Amygdala (tissue), 56 donors: Measurements from ENCODE around the gene KCNJ4.

Experiments
- DNase-seq, 56 donors: peaks; one replicate each; lab custom pipeline; 2025; lab: John Stamatoyannopoulos, UW

Gene KCNJ4

DNA sequence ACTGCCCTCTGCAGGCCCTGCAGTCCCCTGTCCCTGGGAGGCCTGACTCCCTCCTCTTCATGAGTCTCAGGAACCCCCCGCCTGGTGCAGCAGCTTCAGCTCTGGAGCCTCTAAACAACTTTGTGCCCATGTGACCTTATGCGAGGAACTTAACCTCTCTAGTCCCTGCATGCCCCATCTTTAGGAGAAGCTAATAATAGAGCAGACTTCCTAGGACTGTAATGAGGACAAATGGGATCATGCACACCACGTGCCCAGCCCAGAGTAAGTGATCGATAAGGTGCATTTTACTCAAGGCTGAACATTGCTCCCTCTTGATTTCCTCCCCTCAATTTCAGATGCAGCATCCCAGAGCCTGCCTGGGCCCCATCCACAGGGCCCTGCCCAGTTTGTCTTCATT, 19.0 kb downstream of the KCNJ4 start:
- DNase-seq, result no peak

DNA sequence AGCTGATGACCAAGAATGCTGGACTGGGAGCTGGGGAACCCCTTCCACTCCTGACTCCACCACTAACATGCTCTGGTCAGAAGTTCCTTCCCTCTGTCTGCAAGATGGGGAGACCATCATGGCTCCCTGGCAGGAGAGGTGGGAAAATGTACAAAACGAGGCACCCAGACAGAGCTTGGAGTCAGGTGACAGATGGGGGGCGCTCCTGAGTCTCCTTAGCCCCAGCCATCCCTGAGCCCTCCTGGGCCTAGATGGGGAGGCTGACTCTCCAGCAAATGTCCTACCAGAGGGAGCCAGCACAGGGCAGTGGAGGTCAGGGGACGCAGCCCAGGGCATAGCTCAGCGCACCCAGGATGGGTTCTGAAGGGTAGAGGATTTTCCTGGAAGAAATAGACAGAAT, 20.0 kb downstream of the KCNJ4 start:
- DNase-seq, result no peak

DNA sequence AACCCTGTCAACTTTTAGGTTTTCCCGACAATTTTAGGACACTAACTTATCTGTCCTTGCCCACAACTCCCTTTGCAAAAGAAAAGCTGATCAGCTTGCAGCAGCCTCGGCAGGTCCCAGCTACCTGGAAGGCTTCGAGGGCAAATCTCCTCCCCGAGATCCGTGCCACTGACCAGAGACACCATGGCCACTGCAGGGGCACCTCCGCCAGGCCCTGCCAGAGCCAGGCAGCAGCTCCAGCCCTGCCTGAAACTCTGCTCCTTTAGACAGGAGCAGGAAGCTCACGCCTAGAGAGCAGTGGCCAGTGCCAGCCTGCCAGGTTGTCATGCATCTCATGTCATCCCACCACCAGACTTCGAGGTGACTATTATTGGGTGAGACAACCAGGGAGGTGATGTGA, 21.1 kb downstream of the KCNJ4 start:
- no peak for DNase-seq

DNA sequence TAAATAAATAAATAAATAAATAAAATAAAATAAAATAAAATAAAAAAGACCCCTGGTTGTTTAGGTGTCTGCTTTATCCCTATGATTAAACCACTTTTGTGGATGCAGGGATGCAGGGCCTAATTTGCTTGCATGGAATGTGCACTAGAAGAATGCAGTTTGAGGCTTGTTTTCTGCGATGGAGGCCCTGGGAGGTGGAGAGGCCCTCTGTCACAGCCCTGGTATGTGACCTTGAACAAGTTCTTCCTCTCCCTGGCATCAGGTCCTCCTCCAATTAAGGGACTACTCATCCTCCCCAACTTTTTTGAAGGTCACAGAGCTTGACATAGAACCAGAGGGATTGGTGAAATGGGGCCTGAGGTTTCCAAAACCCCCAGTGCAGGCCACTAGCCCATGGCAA, 22.7 kb downstream of the KCNJ4 start:
- no peak for DNase-seq

DNA sequence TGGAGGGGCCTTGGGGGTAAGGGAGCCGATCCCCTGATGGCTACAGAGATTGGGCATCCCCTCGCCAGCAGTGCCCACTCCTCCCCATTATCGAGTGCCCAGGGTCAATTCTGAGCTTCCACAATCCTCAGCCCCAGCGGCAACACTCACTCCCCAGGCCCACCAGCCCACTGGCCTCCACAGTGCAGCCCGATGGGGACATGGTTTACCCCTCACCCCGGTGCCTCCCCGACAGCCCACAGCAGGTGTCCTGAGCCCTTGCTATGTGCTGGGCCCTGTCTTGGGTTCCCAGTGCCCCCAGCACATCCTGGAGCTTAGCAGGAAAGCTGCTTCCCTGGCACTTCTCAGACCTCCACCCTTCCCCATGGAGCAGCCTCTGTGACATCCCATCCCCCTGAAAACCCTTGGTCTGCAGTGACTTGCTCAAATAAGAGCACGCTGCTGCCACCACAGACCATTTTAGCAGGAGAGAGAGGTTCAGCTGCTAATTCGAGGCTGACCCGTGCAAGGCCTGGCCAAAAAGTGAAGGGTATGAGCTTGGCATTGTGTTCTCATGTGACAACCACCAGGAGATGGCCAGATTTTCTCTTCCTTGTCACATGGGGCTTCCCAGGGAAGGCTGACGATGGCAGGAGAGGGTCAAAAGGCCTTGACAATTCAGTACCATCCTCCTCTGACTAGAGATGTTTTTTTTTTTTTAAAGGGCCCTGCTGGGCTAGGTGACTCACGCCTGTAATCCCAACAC, 23.6 kb downstream of the KCNJ4 start:
- no peak for DNase-seq

DNA sequence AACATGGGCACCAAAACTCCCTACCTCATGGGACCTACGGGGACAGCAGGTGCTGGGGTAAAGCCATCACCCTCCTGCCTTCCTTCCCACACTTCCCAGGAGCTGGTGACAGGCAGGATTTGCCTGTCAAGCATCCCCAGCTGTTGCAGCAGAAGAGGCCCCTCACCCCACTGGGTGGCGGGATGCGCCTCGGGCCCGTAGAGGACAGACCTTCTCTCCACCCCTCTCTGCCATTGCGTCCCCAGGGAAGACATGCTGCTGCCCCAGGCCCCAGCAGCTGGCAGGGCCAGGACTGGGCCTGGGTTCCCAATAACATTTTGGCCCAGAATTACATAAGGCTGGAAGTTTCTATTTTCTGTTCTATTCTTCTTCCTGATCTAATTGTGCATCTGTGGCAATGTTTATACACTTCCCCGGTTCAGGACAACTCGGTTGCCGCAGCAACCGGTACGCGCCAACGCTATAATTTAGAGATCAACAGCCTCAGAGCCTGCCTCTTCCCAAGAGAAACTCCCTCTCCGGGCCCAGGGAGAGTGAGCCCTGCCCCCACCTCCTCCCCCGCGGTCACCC, 25.4 kb downstream of the KCNJ4 start:
- DNase-seq, result peak in 20 of 56 donors; percentile 6 to 68 (median 37)

DNA sequence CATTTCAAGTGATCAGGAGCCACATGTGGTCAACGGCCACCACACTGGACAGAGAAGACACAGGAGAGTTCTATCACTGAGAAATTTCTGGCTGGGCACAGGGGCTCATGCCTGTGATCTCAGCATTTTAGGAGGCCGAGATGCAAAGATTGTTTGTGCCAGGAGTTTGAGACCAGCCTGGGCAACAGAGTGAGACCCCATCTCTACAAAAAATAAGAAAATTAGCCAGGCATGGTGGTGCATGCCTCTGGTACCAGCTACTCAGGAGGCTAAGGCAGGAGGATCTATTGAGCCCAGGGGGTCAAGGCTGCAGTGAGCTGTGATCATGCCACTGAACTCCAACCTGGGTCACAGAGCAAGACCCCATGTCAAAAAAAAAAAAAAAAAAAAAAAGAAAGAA, 26.3 kb downstream of the KCNJ4 start:
- no peak for DNase-seq

DNA sequence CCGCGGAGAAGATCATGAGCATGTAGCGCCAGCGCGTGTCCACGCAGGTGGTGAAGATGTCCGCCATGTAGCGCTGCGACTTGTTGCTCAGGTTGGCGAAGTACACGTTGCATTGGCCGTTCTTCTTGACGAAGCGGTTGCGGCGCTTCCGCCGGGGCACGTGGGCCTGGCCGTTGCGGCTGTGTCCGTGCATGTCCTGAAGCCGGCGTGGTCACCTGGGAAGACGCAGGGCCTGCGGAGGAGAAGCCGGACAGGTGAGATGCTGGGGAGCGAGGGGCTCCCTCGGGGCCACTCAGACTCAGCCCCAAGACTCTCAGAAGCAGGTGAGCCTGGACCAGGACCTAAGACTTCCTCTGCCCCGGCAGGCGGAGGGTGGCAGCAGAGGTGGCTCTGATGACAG, 27.1 kb downstream of the KCNJ4 start:
- no peak for DNase-seq

DNA sequence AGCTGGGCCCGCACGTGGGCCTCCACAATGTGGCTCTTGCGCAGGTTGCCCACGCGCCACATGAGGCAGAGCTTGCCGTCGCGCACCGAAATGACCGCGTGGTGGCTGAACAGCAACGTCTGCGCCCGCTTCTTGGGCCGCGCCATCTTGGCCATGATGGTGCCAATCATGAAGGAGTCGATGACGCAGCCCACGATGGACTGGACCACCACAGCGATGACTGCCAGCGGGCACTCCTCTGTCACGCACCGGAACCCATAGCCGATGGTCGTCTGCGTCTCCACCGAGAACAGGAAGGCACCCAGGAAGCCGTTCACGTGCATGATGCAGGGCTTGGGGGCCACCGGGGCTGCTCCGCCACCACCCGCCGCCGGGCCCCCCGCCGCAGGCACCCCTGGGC, 27.5 kb downstream of the KCNJ4 start:
- no peak for DNase-seq

DNA sequence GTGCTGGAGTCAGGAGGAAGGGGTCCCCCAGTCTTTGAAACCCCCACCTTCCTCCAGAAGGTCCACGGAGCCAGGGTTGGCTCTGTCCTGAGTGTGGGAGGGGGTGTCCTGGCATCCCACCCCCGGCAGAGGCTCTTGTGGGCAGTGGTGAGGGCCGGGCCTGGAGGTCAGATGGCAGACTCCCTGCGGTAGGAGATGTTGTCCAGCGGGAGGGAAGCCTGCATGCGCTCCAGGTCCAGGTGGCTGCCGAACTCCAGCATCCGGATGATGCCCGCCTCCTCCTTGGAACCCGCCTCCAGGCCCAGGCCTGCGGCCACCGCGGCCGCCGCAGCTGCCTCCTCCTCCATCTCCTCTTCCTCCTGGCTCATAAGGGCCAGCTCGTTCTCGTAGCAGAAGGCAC, 28.4 kb downstream of the KCNJ4 start:
- no peak for DNase-seq

DNA sequence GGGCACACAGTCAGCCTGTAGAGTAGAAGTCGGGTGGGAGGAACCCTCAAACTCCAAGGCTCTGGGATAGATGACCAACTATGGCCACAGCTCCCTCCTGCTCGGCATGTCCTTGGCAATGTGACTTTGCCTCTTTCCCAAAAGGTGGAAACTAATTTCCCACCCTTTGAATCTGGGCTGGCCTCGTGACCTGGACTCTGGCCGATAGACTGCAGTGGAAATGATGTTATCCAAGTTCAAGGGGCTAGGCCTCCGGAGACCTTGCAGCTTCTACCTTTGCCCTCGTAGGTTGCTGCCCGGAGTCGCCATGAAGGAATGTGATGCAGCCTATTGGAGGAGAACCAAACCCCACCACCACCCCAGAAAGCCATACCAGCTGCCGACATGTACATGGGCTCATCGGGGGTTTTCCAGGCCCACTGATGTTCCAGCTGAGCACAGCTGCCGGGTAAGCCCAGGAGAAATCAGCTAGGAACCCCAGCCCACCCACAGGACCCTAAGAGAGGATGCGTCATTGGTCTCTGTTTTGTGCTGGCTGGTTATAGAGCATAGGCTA, 30.4 kb downstream of the KCNJ4 start:
- DNase-seq, result no peak

DNA sequence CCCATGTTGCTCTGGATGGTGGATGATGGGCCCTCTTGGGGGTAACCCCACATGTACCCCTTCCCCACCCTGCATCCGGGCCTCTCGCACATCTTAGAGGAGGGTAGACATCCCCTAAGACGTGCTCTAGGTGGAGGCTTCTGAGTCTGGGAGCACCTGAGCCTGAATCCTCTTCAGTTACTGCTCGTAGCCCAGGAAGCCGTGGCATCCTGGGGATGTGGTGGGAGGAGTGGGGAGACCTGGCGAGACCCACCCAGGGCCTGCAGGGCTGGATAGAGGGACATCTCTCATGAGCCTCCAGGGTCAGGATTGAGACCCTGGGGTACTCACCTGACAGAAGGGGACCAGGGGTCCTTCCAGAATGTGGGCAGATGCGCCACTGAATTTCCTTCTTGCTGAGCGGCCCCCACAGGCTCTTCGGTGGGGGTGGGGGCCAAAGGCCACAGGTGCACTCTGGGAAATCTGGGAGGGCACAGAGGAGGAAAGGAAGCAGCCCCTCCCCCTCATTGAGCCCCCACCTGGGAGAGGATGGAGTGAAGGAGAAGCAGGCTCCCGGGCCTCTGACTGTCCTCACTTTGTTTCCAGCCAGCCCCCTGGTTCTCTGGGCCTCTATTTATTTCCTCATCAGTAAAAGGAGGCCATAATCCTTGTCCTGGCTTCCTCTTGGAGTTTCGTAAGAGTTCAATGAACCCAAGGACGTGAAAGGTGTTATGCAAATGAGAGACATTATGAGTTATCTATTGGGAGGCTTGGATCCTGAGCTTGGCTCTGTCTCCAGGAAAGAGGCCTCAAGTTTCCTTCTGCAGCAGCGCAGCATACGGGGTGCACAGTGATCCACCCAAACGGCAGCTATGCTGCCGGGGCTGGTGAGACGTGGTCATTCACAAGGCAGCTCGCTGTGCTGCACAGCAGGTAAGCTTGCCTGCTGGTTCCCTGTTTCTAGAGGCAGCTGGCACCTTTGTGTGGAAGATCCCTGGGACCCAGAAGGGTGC, 31.2 kb downstream of the KCNJ4 start:
- DNase-seq, result no peak

DNA sequence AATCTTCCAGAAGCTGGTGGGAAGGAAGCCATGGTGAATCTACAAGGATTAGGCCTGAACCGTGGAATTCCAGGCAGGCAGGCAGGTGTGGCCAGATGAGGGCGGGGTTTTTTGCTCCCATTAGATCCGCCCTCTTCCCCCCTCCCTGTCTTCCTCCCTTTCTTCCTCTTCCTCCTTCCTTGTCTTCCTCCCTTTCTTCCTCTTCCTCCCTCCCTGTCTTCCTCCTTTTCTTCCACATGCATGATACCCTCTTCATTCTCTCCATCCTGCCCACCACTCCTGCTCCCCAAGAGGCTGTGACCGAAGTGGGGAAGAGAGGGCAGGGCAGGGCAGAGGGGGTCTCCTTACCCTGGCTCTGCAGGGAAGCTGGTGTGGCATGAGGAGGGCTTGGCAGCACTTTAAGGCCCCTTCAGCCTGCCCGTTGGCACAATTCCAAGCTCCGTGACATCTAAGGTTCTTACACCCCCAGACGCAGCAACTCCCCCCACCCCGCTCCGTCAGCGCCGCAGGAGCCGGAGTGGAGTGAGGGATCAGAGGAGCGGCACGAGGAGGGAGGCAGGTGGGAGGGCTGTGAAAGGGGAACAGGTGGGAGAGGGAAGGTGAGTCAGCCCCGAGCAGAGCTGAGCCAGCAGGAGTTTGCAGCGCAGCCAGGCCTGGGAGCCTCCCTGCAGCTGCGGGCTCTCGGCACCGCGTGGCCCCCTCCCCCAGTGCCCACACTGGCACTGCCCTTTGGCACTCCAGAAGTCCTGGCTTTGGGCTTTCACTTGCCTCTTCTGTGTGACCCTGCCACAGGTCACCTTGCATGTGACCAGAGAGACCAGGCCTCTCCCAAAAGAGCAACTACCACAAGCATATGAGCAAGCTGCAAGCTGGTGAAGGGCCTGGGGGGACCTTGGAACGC, 32.1 kb downstream of the KCNJ4 start:
- DNase-seq, result peak in 6 of 56 donors; percentile 18 to 39 (median 27)

DNA sequence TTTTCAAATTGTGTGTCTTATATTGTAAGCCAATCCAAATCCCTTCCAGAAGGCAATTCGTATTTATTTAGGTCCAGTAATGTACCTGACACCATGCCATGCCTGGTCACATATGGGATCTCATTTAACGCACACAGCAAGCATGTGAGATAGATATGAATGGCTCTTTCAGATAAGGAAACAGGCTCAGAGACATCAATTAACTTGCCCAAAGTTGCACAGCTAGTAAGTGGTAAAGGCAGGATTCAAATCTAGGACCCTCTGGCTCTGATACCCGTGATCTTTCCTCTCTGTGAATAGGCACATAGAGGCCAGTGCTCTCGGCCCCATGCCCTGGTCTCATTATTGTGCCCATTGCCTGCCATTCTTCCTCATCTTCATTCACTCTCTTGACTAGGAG, 34.3 kb downstream of the KCNJ4 start:
- DNase-seq, result no peak

DNA sequence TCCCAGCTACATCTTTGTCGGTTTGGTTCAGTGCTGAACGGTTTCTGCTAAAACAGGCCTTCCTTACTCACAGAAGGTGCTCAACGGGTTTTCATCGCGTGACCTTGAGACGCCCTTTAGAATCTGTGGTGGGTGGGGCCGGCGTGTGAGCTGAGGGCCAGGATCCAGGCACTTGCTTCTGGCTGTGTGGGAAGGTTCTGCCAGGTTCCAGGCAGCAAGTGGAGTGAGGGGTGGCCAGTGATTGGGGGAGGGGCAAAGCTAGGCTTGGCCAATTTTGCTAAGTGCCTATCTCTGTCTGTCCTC, 35.2 kb downstream of the KCNJ4 start:
- no peak for DNase-seq

DNA sequence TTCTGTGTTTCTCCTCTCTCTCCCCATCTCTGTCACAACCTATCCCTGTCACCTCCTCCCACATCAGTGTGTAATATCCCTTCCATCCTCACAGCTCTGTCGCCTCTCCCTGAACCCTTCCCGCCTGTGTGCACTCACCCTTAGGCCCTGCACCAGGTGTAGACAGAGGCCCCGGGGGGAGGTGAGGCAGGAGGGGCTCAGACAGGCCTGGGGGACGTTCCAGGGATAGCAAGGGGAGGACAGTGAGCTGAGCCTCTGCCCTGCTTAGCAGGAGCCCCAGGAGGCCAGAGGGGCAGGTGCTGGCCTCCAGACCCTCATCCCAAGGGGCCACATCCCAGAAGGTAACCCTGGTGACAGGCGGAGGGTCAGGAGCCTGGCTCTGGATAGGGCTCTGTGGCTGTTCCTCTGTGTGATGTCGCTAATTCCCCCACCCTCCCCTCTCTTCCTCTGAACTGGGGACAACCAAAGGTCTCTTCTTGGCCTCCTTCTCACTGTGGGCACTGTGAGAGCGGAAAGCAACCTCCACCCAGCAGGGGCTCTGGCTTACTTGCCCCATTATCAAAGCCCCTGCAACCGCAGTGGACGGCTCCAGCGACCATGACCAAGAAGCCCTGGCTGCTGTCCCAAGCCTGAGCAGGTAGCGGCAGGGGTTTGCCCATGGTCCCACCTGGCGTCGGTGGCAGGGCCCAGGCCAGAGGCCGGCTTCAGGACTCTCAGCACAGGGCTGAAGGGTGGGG, 35.7 kb downstream of the KCNJ4 start:
- no peak for DNase-seq

DNA sequence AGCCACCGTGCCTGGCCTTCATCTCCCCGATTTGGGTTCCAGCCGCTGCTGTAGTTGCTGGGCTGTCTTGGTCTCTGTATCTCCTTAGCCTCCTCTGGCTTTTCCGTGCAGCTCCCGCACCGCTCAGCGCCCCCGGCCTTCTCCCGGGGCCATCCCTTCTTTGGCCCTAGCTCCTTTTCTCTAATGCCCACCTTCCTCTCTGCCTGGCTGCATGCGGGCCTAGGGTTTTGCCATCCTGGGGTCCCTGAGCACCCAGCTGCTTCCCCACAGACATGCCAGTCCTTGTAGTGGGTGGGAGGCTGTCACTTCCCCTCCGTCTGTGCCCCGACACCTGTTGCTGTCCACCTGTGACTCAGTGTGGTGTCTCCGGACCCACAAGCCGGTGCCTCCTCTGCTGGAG, 36.4 kb downstream of the KCNJ4 start:
- no peak for DNase-seq

DNA sequence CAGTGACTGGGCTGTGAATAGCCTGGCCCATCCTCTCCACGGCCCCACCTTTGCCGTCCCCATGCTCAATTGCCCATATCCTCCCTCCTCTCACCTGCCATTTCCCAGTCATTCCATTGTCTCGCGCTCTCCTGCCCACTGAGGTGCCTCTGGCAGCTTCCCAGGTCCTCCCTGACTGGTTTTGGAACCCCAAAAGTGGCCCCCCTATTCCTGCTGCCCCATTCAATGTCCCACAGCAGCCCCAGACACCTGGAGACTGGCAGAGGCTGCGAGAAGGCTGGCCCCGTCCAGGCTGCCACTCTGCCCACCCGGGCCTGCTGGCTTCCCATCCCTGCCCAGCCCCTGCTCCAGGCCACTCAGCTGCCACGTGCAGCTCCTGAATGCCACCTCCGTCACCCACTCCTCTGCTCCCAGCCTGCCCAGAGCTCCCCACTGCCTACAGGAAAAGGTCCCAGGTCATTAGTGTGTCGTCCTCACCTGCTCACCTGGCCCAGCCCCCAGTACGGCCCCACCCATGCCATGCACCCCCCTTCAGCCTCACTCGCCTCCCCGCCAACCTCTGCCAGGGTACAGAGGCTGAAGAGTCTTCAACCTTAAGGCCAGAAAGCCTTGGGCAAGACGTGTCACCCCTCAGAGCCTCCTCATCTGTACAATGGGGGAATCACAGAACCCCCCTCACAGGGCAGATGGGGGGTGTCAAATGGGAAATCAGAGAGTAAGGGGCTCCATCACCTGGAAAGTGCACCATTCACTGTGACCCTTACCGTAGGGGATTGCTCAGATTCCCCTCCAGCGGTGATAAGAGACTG, 37.5 kb downstream of the KCNJ4 start:
- DNase-seq, result no peak
